TTC549 (cell line): ENCODE results near the gene KCTD5.
"Not testable (repeated sequence)": the region's sequence is repeated elsewhere in the genome, so short reads cannot be mapped to it uniquely, and the experiment has no call there.

Experiments
- FAIRE-seq: peaks from 2 replicates; lab custom pipeline; 2012; peaks lifted over from hg19 to GRCh38; lab: Jason Lieb, UNC

Gene KCTD5

GRCh38 chr16:2682209-2683021 lies at the start of gene KCTD5:
Gene KCTD5 (plus strand): TSS chr16:2682523. CDS start chr16:2682549, 26 bp downstream.
- no peak for FAIRE-seq

- not testable (repeated sequence) for FAIRE-seq
Measured at GRCh38 chr16:2639071-2639721, 43.1 kb upstream of the KCTD5 start.

GRCh38 chr16:2639722-2640072 lies 42.6 kb upstream of the KCTD5 start:
- not testable (repeated sequence) for FAIRE-seq

GRCh38 chr16:2642561-2642960 lies 39.8 kb upstream of the KCTD5 start:
- FAIRE-seq = not testable (repeated sequence)

- not testable (repeated sequence) for FAIRE-seq
Measured at GRCh38 chr16:2644754-2645453, 37.4 kb upstream of the KCTD5 start.

GRCh38 chr16:2651268-2651871 lies 31.0 kb upstream of the KCTD5 start:
- not testable (repeated sequence) for FAIRE-seq

GRCh38 chr16:2653915-2654314 lies 28.4 kb upstream of the KCTD5 start:
- FAIRE-seq = not testable (repeated sequence)

- FAIRE-seq = not testable (repeated sequence)
Measured at GRCh38 chr16:2654949-2655348, 27.4 kb upstream of the KCTD5 start.

GRCh38 chr16:2656985-2657384 lies 25.3 kb upstream of the KCTD5 start:
- FAIRE-seq = no peak

- FAIRE-seq = not testable (repeated sequence)
Measured at GRCh38 chr16:2657803-2658202, 24.5 kb upstream of the KCTD5 start.

- FAIRE-seq = not testable (repeated sequence)
Measured at GRCh38 chr16:2659560-2659959, 22.8 kb upstream of the KCTD5 start.

- FAIRE-seq = not testable (repeated sequence)
Measured at GRCh38 chr16:2660014-2660662, 22.2 kb upstream of the KCTD5 start.

GRCh38 chr16:2660755-2661373 lies 21.5 kb upstream of the KCTD5 start:
- not testable (repeated sequence) for FAIRE-seq

- FAIRE-seq = no peak
Measured at GRCh38 chr16:2663553-2664546, 18.5 kb upstream of the KCTD5 start.

GRCh38 chr16:2664574-2664982 lies 17.7 kb upstream of the KCTD5 start:
- FAIRE-seq = no peak

GRCh38 chr16:2666671-2667070 lies 15.7 kb upstream of the KCTD5 start:
- not testable (repeated sequence) for FAIRE-seq

- not testable (repeated sequence) for FAIRE-seq
Measured at GRCh38 chr16:2669587-2669986, 12.7 kb upstream of the KCTD5 start.

- not testable (repeated sequence) for FAIRE-seq
Measured at GRCh38 chr16:2670017-2670416, 12.3 kb upstream of the KCTD5 start.

- FAIRE-seq = not testable (repeated sequence)
Measured at GRCh38 chr16:2671193-2671592, 11.1 kb upstream of the KCTD5 start.

- no peak for FAIRE-seq
Measured at GRCh38 chr16:2671741-2672140, 10.6 kb upstream of the KCTD5 start.
